T follicular helper cell (primary cell): ENCODE results near the gene PTPRJ.
"Not testable (repeated sequence)": the region's sequence is repeated elsewhere in the genome, so short reads cannot be mapped to it uniquely, and the experiment has no call there.

Source experiments
- DNase-seq: peaks from one replicate; pipeline ENCODE4 v3.0.0-alpha.2; 2020; ENCODE audit warnings: low read depth

PTPRJ gene

GRCh38 chr11:48111891-48112290 lies 131.5 kb downstream of the PTPRJ start:
- no peak for DNase-seq

GRCh38 chr11:48114740-48115139 lies 134.4 kb downstream of the PTPRJ start:
- DNase-seq, result no peak

DNA sequence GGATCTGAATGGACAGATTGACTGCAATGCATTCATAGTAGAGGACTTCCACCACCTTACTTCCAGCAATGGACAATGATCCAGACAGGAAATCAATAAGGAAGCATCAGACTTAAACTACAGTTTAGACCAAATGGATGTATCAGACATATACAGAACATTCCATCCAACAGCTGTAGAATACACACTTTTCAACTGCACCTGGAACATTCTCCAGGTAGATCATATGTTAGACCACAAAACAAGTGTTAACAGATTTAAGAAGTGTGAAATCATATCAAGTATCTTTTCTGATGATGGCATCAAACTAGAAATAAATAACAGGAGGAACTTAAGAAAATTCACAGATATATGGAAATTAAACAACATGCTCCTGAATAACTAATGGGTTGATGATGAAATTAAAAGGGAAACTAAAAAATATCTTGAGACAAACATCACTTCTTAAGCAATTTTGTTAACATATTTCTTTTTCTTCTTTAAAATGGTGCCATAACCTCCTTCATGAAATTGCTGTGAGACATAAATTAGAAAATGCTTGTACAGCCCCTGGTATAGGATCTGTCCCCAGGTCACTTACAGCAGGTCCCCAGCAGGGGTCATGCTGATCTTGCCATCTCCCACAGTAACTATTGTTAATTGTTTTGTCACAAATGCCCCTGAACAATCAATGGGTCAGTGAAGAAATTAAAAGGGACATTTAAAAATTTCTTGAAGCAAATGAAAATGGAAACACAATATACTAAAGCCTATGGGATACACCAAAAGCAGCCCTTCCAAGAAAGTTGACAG lies 136.3 kb downstream of the PTPRJ start:
- DNase-seq, result no peak

DNA sequence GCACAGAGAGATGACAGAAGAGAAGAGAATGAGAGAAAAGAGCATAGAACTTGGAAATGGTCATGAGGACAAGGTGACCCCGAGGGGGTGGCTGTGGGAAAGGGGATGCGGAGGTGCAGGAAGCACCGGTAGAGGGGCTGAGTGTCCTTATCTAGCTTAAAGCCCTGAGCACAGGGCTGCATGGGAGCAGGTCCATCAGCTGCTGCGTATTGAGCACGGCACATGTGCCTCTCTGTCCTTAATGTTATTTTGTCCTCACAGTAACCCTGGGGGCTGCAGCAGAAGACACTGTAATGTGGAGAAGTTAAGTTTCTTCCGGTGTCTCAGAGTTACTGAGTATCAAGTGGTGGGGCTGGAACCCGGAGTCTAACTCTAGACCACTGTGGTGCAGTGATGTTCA lies 141.9 kb downstream of the PTPRJ start:
- no peak for DNase-seq

DNA sequence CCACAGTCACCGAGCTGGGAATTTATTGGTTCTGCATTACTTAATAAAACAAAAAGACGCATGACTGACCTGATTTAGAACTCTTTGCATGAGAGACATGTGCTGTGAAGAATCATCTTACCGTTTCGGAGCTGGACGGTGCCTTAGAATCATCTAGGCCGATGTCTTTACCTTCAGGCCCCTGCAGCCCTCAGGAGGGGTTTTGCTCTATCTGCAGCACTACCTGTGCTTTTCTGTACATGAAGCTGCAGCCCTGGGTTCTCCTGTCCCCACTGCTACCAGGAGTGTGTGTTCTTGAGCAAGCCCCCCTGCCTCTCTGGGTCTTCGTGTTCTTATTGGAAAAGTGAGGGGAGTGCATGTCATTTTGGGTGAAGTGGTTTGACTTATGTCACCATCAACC lies 142.3 kb downstream of the PTPRJ start:
- DNase-seq, result no peak

GRCh38 chr11:48123254-48123875 lies 143.0 kb downstream of the PTPRJ start:
- DNase-seq, result no peak

DNA sequence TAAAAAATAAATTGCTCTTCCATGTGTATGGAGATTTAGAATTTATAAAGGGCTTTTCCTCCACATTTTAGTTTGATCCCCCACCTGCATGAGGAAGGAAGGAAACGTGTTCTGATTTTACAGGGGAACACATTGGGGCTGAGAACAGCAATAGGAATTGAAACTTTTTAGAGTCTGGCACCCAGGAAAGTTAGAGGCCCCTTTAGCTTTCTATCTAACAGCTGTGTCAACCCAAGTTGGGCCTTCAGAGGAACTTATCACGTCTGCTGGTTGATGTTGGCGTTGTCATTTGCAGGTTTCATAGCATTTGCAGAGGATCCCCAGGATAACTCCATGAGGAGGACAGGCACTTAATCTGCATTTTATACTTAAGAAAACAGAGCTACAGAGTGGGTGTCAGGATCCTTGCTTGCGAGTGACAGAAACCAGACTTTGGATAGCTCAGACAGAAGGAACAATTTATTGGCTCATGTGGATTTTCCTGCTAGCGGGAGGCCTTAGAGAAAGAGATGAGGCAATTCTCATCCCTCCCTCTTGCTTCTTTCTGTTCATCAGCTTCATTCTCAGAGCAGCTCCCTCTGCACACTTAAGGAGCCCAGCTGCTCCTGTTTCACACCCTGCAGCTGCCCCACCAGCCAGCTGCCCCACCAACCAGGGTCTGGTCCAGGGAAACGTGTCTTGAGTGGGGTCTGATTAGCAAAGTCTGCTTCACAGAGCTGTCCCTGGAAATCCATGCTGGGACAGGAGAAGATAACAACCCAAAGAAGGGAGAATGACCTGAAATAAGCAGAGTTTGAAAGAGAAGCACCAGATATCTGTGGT lies 143.8 kb downstream of the PTPRJ start:
- no peak for DNase-seq

DNA sequence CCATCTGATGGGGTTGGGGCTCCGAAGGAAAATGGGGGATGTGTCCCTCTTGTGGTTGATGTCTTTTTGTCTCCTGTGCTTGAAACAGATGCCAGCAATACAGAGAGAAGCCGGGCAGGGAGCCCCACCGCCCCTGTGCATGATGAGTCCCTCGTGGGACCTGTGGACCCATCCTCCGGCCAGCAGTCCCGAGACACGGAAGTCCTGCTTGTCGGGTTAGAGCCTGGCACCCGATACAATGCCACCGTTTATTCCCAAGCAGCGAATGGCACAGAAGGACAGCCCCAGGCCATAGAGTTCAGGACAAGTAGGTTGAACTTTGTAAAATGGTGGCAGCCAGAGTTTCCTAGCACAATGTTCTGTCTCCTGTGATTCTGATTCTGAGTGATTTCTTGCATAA lies 144.5 kb downstream of the PTPRJ start:
- no peak for DNase-seq

- DNase-seq, result no peak
Measured at GRCh38 chr11:48125866-48126265, 145.5 kb downstream of the PTPRJ start.

DNA sequence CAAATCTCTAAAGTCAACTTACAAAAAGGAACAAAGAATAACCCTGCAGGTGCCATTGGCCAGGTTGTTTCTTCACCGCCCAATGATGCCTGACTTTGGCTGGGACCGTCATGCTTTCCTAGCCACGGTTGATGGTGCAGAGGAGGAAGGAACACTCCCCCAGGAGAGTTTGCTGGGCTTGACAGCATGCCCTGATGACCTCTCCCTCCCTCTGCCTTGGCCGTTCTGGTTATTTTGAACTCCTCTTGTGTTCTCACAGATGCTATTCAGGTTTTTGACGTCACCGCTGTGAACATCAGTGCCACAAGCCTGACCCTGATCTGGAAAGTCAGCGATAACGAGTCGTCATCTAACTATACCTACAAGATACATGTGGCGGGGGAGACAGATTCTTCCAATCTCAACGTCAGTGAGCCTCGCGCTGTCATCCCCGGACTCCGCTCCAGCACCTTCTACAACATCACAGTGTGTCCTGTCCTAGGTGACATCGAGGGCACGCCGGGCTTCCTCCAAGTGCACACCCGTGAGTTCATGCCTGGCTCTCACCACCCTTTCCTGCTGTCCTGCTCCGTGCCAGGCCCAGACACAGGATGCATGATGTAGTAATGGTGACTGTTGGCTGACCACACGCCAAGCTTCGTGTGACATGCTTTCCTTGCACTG lies 147.3 kb downstream of the PTPRJ start:
- no peak for DNase-seq

GRCh38 chr11:48129697-48130395 lies 149.5 kb downstream of the PTPRJ start:
- no peak for DNase-seq

GRCh38 chr11:48134221-48134922 lies 154.0 kb downstream of the PTPRJ start:
- no peak for DNase-seq

DNA sequence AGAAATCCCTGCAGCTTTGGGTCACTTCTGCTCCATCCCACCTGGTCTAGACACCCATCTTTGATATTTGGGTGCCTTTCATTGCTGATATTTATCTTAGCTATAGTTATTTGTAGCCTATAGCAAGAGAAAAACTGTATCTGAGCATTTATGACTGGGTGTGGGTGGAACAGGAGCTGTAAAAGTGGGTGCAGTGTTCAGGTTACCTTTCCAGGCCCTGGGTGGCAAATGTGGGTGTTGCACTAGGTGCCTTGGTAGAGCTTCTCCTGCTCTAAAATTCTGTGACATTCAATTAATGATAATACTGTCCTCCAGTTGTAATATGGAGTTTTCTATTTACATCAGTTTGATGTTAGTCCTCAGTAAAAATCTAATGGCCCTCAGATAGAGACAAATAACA lies 157.9 kb downstream of the PTPRJ start:
- no peak for DNase-seq

DNA sequence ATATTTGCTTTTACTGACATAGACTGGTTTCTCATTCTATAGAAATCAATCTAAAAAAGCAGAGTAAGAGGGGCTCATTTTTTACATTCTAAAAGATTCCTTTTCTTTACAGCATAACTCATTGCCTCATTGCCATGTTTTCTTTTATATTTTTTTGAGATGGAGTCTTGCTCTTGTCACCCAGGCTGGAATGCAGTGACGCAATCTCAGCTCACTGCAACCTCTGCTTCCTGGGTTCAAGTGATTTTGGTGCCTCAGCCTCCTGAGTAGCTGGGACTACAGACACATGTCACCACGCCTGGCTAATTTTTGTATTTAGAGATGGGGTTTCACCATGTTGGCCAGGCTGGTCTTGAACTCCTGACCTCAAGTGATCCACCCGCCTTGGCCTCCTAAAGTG lies 159.5 kb downstream of the PTPRJ start:
- not testable (repeated sequence) for DNase-seq

GRCh38 chr11:48141475-48142122 lies 161.2 kb downstream of the PTPRJ start:
- DNase-seq, result no peak

GRCh38 chr11:48142889-48143288 lies 162.5 kb downstream of the PTPRJ start:
- DNase-seq, result no peak

GRCh38 chr11:48148749-48149148 lies 168.4 kb downstream of the PTPRJ start:
- no peak for DNase-seq

DNA sequence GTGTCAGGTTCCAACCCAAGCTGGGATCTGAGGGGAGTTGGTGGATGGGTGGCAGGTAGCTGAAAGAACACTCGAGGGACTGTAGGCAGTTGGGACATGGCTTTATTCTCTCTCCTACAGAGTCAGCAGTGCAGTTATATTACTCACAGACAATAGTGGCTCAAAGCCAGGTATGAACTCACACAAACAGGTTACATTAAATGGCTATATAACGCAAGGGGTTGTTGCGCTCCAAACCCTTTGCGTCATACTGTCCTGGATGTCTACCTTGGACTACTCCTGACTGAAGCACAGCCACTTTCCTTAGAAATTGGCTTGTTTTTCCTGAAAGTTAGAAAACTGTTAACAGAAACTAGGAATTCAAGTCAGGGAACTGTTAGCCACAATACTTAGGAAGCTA lies 169.9 kb downstream of the PTPRJ start:
- DNase-seq, result no peak

GRCh38 chr11:48154151-48154550 lies 173.8 kb downstream of the PTPRJ start:
- DNase-seq, result no peak
